Activated T-helper 1 cell treated with Interleukin-2 at 50 U/mL for 16 hours (primary cell): ENCODE data around the gene TMEM135.
"Not testable (repeated sequence)": the region's sequence is repeated elsewhere in the genome, so short reads cannot be mapped to it uniquely, and the experiment has no call there.

ENCODE experiments used
- DNase-seq: peaks from one replicate; pipeline ENCODE4 v3.0.0-alpha.2; 2020; ENCODE audit warnings: low read depth

The TMEM135 gene

DNA sequence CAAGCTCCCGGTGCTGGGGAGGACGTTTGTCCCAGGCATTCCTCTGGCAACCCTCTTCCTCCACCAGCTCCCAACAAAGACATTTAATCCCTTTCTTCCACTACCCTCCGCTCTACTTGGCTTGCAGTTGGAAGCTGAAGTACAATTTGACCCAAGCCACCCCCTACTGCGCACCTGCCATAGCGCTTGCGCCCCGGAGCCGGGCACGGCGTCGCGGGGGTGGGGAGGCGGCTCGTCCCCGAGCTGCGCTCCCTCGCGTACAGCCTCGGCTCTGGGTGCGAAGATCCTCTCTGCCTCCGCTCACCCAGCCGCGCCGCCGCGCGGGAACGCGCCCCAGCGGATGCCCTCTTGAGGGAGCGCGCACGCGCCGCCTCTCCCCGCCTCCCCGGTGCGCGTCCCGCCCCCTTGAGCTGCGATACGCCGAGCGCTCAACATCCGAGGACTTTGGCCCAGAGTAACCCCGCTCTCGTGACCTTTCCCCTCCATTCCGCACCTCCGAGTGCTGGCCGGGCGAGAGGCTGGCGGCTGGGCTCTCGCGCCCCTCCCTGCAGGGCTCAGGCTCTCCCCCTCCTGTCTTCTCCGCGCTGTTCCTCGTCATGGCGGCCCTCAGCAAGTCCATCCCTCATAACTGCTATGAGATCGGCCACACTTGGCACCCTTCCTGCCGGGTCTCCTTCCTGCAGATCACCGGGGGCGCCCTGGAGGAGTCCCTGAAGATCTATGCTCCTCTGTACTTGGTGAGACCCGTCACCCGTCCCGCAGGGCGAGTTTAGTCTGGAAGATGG, at the start of gene TMEM135:
TSS of gene TMEM135 (plus strand) at position 485 of the 785 bp plus-strand sequence. CDS start at position 597, 112 bp downstream.
- DNase-seq = peak; percentile 87

DNA sequence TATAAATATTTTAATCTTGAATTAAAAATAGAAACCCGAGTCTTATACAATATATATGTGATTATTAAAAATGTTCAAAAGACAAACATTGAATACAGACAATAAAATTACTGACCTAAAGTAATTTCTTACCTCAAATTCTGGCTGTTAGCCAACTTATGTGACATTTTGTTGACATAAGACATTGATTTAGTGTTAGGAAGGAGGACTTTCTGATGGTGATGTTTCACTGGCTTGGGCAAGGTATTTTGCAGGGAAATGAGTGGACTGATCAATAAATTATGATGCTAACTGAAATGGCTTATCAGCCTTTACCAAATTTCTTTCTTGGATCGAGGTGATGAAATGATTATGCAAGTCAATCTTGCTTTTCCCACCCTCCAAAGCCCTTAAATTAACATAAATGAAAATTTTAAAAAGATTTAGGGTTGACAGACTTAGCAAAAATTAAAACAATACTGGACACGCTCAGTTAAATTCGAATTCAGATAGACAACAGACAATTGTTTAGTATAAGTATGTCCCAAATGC, 49.3 kb upstream of the TMEM135 start:
- DNase-seq = no peak

DNA sequence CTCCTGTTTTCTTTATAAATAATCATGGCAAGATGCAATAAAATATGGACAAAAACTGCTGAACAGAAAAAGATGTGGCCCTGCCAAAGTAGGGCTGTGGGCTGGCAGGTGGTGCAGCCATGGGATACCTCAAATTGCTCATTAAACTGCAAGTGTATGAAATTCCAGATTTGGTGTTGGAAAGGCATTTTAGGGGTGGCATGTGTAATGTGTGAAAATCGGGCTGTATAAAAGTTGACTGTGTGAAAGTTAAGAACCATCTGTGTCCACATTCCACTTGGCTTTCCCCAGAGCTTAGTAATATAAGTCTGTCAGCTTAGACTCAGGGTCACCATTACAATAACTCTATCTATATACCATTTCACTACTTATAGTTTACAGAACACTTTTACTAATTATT, 47.7 kb upstream of the TMEM135 start:
- DNase-seq = no peak

DNA sequence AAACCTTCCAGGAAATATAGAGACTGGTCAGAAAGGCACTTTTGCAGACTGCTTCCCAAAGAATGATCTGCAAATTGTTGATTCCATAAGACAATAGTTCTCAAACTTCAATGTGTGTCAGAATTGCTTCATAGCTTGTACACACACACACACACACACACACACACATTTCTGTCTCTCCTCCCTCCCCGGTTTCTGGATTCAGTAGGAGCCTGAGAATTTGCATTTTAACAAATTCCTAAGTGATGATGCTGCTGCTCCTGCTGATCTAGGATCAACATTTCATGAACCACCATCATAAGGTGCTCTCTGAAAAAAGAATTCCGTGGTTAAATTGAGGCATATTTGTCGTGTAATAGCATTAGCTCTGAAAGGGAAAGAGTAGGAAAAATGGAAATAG, 47.2 kb upstream of the TMEM135 start:
- no peak for DNase-seq

DNA sequence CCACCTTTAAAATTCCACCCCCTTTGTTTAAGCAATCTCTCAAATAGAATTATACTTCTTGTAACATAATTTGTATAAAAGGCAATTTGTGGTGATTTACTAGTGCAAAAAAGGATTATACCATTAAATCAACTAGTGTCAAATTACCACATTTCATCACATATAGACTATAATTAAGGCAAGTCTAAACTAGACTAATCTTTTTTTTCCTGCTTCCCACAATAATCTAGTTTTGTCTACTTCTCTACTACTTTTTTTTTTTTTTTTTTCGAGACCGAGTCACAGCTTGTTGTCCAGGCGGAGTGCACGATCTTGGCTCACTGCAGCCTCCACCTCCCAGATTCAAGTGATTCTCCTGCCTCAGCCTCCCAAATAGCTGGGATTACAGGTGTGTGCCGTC, 46.4 kb upstream of the TMEM135 start:
- no peak for DNase-seq

DNA sequence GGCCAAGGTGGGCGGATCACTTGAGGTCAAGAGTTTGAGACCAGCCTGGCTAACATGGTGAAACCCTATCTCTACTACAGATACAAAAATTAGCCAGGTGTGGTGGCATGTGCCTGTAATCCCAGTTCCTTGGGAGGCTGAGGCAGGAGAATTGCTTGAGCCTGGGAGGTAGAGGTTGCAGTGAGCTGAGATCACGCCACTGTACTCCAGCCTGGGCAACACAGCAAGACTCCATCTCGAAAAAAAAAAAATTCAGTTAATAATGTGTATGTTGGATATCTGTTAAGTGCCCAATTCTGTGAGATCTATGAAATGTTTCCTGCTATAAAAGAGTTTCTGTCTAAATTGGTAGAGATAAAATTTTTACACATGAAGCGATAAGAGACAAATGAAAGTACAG, 45.4 kb upstream of the TMEM135 start:
- not testable (repeated sequence) for DNase-seq

DNA sequence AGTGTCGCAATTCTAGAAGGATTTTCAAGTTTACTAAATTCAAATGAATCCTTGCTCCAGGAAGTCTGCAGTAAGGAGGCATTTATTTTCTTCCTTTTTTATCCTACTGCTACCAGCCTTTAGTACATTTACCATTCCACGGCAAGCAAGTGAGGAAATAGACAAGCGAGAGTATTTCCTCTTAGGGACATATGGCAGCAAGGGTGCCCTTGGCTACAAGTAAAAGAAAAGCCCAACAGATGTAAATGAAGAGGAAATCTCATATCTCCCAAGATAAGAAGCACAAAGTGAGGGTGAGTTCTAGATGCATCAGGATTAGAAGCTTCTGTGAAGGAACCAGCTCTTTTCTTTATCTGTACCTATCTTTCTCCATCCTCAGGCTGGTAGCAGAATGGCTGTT, 44.7 kb upstream of the TMEM135 start:
- DNase-seq = no peak

DNA sequence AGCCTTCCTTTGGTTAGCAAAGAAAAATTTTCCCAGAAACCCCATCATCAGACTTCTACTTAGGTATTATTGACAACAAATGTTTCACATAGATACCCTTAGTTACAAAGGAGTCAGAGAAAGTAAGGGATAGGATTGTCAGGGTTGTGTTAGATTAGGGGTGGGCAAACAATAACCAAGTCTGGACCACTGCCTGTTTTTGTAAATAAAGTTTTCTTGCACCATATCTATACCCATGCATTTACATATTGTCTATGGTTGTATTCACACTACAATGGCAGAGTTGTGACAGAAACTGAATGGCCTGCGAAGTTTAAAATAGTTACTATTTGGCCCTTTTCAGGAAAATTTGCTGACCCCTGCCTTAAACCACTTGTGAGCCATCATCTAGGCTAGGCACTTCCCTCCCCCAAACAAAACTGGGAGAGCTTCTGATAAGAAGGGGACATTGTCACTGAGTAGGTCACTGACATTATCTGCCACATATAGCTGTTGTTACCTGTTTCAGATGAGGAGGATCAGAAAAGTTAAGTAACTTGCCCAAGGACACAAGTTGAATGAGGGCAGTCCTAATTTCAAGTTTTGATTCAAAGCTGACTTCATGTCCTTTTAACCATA, 40.7 kb upstream of the TMEM135 start:
- DNase-seq = no peak

DNA sequence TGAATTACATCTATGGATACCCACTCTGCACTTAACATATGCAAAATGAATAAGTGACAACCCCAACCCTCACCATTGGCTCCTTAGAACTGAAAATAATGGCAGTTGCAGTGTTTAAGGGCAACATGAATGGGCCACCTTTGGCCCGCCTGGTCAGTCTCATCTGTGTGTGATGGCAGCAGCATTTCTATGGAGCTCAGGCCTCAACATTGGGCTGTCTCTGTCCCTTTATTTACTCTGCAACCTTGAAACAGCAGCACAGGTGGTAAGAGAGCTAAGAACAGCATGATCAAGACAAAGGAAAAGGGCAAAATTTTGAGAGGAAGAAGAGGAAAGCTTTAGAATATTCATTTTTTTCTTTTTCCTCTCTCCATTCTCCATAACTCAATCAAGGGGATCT, 38.3 kb upstream of the TMEM135 start:
- no peak for DNase-seq

DNA sequence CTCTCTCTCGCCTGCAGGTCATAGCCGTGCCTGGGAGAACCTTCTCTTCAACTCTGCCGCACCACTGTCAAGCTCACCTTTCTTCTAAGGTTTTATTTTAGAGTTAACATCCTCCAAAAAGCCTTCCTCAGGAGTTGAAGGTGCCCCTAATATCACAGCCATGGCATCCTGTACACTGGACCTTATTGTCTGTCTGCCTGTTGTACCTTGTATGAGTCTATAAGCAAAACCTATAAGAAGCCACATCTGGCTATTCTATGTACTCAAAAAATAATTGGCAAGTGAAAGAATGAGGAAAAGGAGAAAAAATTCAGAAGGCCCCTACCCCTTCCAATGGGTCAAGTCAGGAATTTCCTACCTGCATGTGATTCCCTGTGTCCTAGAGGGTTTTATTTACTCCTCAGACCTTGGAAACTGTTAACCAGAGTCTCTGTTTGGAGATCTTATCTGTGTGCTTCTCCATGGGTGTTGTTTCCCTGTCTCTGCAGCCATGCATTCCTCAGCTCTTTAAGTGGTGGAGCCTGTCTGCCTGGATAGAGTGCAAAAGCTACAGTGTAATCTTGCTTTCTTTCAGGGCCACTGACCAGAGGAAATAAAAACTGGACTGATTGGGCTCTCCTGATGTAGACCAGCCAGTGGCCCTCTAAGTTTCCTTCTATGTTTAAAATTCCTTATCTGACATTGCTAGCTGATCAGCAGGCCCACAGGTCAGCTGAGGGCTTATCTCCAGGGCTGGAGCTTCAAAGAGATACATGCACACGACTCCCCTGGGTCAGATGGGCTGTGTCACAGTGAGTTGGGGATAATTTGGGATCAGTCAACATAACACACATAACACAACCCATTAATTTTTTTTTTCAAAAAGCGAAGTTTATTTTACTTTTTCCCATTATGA, 37.6 kb upstream of the TMEM135 start:
- no peak for DNase-seq

DNA sequence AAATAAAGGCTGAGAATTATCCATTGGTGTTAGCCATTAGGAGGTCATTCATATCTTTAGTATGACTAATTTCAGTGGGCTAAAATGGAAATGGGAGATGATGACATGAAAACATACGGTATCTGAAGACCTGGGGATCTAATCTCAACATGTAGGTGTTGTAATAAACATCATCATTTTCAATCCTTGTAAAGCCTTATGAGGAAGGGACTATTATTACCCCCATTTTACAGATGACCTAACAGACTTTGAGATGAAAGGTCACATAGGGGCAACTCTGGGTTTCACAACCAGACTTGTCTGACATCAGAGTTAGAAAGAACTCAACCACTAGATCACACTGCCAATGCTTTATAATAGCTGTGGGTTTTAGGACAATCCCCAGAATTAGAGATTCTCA, 34.8 kb upstream of the TMEM135 start:
- DNase-seq = no peak

DNA sequence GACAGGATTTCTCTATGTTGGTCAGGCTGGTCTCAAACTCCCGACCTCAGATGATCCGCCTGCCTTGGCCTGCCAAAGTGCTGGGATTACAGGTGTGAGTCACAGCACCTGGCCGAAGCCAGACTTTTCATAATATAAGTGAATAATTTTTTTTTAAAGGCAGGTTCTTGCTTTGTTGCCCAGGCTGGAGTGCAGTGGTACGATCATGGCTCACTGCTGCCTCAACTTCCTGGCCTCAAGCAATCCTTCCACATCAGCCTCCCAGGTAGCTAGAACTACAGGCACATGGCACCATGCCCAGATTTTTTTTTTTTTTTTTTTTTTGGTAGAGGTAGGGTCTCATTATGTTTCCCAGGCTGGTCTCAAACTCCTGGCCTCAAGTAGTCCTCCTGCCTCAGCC, 33.5 kb upstream of the TMEM135 start:
- not testable (repeated sequence) for DNase-seq

DNA sequence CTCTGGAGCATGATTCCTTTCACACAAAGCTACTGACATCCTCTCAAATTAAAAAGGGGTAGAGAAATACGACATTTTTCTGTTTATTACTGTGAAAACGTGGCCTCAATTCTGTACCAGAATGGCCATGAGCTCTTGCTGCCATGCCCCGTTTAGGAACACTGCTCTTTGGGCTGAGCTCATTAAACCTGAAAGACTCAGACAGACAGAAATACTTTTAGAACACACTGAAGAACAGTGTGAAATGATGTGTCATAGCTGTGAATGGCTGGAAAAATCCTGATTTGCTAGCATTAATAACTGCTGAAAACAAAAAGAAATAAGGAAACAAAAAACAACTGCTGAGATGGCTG, 32.2 kb upstream of the TMEM135 start:
- no peak for DNase-seq

DNA sequence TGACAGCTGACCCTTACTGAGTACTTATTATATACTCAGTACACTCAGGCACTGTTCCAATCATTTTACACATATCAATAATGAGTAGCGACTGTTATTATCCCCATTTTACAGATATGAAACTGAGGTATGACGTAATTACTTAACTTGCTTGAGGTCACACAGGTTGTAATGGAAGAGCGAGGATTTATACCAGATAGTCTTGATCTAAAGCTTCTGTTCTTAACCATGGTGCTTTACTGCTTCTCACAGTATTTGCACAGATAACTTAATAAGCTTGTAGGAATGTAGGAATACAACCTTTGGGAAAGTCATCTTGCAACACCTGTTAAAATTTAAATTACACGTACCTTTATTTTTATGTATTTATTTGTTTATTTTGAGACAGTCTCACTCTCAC, 31.7 kb upstream of the TMEM135 start:
- DNase-seq = no peak

DNA sequence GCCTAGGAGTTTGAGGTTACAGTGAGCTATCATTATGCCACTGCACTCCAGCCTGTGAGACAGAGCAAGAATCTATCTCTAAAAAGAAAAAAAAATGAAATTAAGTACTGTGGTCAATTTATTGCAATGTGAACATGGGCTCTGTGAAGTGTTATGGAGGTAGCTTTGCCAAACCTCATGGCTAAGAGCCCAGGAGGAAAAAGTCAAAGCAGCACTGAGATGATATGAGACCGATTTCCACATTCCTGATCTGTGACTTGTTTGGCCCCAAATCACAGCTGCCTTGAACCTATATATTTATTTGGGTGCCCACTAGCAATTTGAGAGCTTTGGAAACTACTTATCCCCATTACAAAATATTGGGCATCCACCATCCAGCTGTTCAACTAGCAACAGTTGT, 29.8 kb upstream of the TMEM135 start:
- no peak for DNase-seq

DNA sequence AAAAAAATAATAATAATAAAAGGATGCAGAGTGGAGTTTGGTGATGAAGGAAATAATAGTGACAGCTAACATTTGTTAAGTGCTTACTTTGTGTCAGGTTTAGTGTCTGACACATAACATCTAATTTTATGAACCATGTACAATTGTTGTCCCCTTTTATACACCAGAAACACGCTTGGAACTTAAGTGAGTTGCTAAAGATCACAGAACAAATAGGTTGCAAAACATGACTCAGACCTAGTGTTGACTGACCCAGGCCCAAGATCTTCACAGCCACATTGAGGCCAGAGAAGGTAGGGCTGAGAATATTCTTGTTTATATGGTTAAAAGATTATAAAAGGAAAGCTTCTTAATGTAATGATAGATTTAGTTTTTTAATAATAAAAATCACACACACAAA, 25.6 kb upstream of the TMEM135 start:
- no peak for DNase-seq

DNA sequence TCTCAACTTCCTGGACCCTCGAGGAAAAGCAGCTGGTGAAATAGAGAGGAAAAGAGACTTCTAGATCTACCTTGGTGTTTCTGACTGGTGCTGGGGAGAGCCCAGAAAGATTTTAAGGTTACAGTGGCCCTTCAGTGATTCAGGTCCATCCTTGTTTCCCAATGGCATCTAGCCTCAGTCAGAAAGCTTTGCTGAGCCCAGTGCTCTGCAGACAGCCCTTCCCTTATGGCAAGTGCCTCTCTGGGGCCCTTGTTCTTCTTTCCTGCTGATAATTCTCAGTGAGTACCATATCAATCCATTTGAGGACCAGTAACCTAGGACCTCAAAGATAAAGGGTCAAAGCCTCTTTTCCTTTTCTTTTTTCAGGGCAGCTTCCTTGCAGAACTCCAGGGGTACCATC, 25.1 kb upstream of the TMEM135 start:
- DNase-seq = no peak

DNA sequence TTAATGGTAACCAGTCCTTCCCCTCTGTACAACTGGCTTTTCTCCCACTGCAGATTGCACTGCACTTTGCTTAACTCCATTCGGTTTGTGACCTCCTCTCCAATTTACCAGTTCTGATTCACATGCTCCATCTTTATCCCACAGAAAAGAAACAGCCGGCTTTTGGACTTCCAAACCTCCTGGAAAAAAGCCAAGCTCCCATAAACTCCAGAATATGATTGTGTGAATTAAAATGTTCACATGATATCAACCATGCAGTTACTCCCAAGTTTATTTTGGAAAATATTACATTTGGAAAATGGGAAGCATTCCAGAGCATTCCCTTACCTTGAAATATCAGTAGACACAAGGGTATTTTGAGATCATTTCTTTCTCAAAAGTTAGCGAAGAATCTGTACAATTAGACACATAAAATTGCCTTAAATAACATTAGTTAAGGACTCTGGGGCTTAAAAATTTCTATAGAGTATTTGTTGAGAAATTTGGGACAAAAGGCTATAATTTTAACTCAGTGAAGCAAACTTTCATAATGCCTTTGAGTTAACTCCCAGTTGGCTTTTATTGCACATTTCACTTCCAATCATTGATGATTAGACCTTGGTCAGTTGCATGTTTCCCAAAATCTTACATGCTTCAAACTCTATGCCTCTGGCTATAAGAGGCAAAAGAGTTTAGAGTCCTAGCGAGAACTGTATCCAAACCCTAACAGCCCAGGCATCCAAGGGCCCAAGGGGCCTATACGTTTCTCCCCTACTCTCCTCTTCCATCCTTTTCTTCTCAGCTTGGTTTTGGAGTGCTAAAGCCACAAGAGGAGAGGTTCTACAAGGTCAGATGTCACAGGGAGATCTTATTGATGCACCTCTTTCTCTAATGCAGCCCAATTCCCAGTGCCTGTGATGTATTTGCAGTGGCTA, 23.6 kb upstream of the TMEM135 start:
- no peak for DNase-seq

DNA sequence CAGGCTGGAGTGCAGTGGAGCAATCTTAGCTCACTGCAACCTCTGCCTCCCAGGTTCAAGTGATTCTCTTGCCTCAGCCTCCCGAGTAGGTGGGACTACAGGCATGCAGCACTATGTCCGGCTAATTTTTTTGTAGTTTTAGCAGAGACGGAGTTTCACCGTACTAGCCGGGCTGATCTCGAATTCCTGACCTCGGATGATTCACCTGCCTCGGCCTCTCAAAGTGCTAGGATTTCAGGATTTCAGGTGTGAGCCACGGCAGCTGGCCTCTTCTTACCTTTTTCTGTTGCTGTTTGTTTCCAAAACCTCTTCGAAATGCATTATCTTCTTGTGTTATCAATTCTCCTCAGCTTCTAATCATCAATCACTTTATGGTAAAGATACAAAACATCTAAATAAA, 22.1 kb upstream of the TMEM135 start:
- no peak for DNase-seq

DNA sequence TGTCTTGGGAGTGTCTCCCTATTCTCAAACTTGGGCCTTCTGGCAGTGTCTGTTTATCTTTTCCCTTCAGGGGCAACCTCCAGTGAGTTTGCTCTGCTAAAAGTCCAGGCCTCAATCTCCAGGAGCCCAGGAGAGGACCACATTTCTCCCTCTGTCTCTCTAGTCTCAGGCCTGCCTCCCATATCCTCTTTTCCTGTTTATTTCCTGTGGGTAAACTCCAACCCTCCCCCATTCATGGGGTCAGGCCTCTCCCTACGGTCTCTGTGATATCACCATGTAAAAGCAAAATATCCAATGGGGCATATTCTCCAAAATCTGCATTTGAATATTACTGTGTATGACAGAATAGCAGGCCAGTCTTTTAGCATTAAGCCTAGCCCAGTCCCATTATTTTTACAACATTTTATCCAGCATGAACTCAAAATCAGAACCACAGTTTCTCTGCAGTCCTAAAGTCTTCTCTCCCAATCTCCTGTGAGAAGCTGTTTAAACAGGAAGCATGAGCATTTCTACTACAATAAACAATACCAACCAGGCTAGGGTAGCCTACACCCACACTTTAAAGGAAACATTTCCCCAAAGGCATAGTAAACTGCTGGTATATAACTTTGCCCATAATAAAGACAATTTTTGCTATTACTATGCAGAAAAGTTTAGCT, 18.0 kb upstream of the TMEM135 start:
- DNase-seq = no peak

DNA sequence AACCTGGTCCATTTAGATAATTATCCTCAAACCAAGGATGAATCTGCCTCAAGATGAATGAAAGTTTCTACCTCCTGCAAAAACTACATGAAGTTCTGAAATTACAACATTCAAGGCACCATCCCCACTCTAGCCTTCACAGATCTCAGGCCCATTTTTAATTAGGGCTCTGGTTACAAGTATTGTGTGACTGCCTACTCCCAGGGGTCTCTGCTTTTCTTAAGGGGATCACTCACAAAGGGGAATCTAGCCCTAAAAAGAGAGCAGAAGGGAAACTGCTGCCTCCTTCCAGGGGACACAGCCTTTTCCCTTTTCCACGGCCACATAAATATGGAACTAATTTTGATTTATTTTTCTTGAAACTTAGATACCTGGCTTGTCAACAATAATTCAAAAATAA, 17.4 kb upstream of the TMEM135 start:
- no peak for DNase-seq
